IPS DF 4.7 (cell line): Measurements from ENCODE around the gene HBE1.
"Not testable (repeated sequence)": the region's sequence is repeated elsewhere in the genome, so short reads cannot be mapped to it uniquely, and the experiment has no call there.

Source experiments
- DNase-seq: peaks from one replicate; pipeline ENCODE4 v3.0.0-alpha.2; 2013; ENCODE audit warnings: low spot score; ENCODE audit errors: extremely low read depth

The HBE1 gene

GRCh38 chr11:5269715-5270147 is at the start of gene HBE1:
Gene HBE1 (minus strand): TSS chr11:5269945. CDS start chr11:5269890, 55 bp downstream.
- DNase-seq = no peak

- DNase-seq = no peak
These were observed 47.5 kb upstream of the HBE1 start for GRCh38 chr11:5317292-5317691.

- not testable (repeated sequence) for DNase-seq
These were observed 43.7 kb upstream of the HBE1 start for GRCh38 chr11:5313326-5314023.

- DNase-seq = no peak
These were observed 40.7 kb upstream of the HBE1 start for GRCh38 chr11:5310423-5310822.

- DNase-seq = no peak
These were observed 37.7 kb upstream of the HBE1 start for GRCh38 chr11:5307256-5308019.

- DNase-seq = no peak
These were observed 34.3 kb upstream of the HBE1 start for GRCh38 chr11:5304046-5304445.

- DNase-seq = no peak
These were observed 33.9 kb upstream of the HBE1 start for GRCh38 chr11:5303626-5304025.

- no peak for DNase-seq
These were observed 32.1 kb upstream of the HBE1 start, which contains the start of gene OR51B4 for GRCh38 chr11:5301846-5302245. Gene OR51B4 (minus strand): TSS chr11:5301946. CDS start chr11:5301946, 0 bp downstream.

- no peak for DNase-seq
These were observed 30.5 kb upstream of the HBE1 start for GRCh38 chr11:5300251-5300650.

GRCh38 chr11:5298451-5298850 is 28.7 kb upstream of the HBE1 start:
- DNase-seq = no peak

GRCh38 chr11:5297721-5298323 is 28.1 kb upstream of the HBE1 start:
- DNase-seq = no peak

GRCh38 chr11:5294342-5294995 is 24.7 kb upstream of the HBE1 start:
- DNase-seq = not testable (repeated sequence)

- no peak for DNase-seq
These were observed 23.3 kb upstream of the HBE1 start for GRCh38 chr11:5293028-5293427.

- DNase-seq = no peak
These were observed 21.6 kb upstream of the HBE1 start for GRCh38 chr11:5291207-5291838.

GRCh38 chr11:5290106-5290505 is 20.4 kb upstream of the HBE1 start:
- DNase-seq = no peak

GRCh38 chr11:5289696-5290095 is 20.0 kb upstream of the HBE1 start:
- no peak for DNase-seq

GRCh38 chr11:5288906-5289550 is 19.3 kb upstream of the HBE1 start:
- no peak for DNase-seq

GRCh38 chr11:5288108-5288905 is 18.6 kb upstream of the HBE1 start:
- no peak for DNase-seq

- DNase-seq = no peak
These were observed 17.2 kb upstream of the HBE1 start for GRCh38 chr11:5286901-5287300.

- DNase-seq = no peak
These were observed 16.6 kb upstream of the HBE1 start for GRCh38 chr11:5286351-5286750.
